Heart left ventricle (tissue), 16 donors: ENCODE measurements around the gene TRPM2. TPM values are rescaled to one million over a fixed set of nuclear protein-coding genes. Genes with fewer than 3 reads are reported as not detected.
A peak's percentile ranks its signal among the peaks of the same experiment; 100 is the strongest.

Source experiments
- ATAC-seq, 4 donors: fragments of 200-7000 bp; cut with Tn5 transposase; one replicate each; pipeline ENCODE4 v1.9.1; 2020 to 2022; ENCODE audit warnings: moderate library complexity in 4 of 4, mild to moderate bottlenecking in 3 of 4, moderate number of reproducible peaks in 1 of 4
- DNase-seq, 5 donors: peaks; one replicate each; pipeline ENCODE4 v3.0.0-alpha.2; 2020
- H3K27ac ChIP-seq, 12 donors: fragments of 200-600 bp; sonication (generic) in 4 of 12; one replicate each; pipeline versions ENCODE4 v1.5.0 to v1.8.0; 2016 to 2022; ENCODE audit warnings: mild to moderate bottlenecking in 2 of 12
- H3K27me3 ChIP-seq, 9 donors: fragments of 200-600 bp; sonication (generic) in 2 of 9; one replicate each; pipeline versions ENCODE4 v1.5.1 to v1.8.0; 2016 to 2022; ENCODE audit warnings: mild to moderate bottlenecking in 3 of 9
- H3K36me3 ChIP-seq, 9 donors: fragments of 200-600 bp; sonication (generic) in 2 of 9; one replicate each; pipeline versions ENCODE4 v1.5.0 to v1.8.0; 2018 to 2022; ENCODE audit warnings: mild to moderate bottlenecking in 2 of 9
- H3K4me1 ChIP-seq, 12 donors: fragments of 200-600 bp; sonication (generic) in 4 of 12; one replicate each; pipeline versions ENCODE4 v1.5.0 to v1.8.0; 2016 to 2022; ENCODE audit warnings: mild to moderate bottlenecking in 3 of 12
- H3K4me3 ChIP-seq, 12 donors: fragments of 200-600 bp; sonication (generic) in 4 of 12; one replicate each; pipeline versions ENCODE4 v1.5.0 to v1.8.0; 2017 to 2022; ENCODE audit warnings: mild to moderate bottlenecking in 9 of 12, moderate library complexity in 4 of 12
- H3K9me3 ChIP-seq, 12 donors: fragments of 200-600 bp; sonication (generic) in 4 of 12; one replicate each; pipeline versions ENCODE4 v1.5.0 to v1.8.0; 2016 to 2022; ENCODE audit warnings: mild to moderate bottlenecking in 1 of 12
- POLR2A ChIP-seq, 2 donors: fragments of 450-650 bp; IDR thresholded peaks; one replicate each; pipeline ENCODE4 v1.6.1; 2017; ENCODE audit warnings: antibody characterized with exemption in 2 of 2, mild to moderate bottlenecking in 2 of 2, moderate library complexity in 2 of 2
- WGBS, 4 donors: extraction: QIAGEN DNeasy Blood & Tissue Kit in 2 of 4; methylation state at CpG; one replicate each; pipeline versions ENCODE4 v1.1.5 to v1.1.7; 2013 to 2018; 5-methylcytosine and 5-hydroxymethylcytosine counted together
- intact Hi-C, 10 donors: fragments of 100-400 bp; cut with DNase I; formaldehyde crosslinking; loops; one replicate each; pipeline versions ENCODE4 v1.11.1 to v1.14.2; 2022
- polyA plus RNA-seq, 2 donors: library from polyadenylated mRNA; stranded (reverse); fragments of 200-250 nt; gene quantifications; one replicate each; pipeline ENCODE4 v1.2.3, GENCODE V29; 2013
- total RNA-seq, 9 donors: library from RNA; depleted of rRNA in 2 of 9; stranded (reverse); fragments of >200 nt in 2 of 9; fragmentation: NEBNext Ultra II Directional in 3 of 9; extraction: Animal tissue kit (Norgen Biotek cat#: 25700) in 3 of 9; gene quantifications; one replicate each; pipeline versions ENCODE4 v1.1.0 to v1.2.4, GENCODE V29; 2016 to 2023
- TF ChIP-seq, protein P1 (sequence below), 12 donors: fragments of 200-600 bp; sonication (generic) in 4 of 12; IDR thresholded peaks; one replicate each; pipeline versions ENCODE4 v1.5.0 to v1.8.0; 2018 to 2022; ENCODE audit warnings: antibody characterized with exemption in 12 of 12, mild to moderate bottlenecking in 5 of 12
- donor health status: ischemic (EF 13 %, LVEDD 7.1; RV severe dilation, severe dysfunction).
- donor health status: healthy with polysubstance abuse.
- donor health status: DM: no; HTN: yes; CAD: no.
- donor health status: DM: no; HTN: no; CAD: no.
- donor health status: ischemic (EF 25% LVEDD 6.9; RV normal size, moderate dysfunction).
- donor health status: ischemic (EF 25% LVEDD 5.7; RV mildly dilated, moderate dysfunction).
- donor health status: healthy.
- donor health status: DM: yes; HTN: yes; CAD: no.
- donor health status: ischemic (EF 35%, LVEDD 5.7; RV mildly dilated, moderate dysfunction).
- donor health status: nonischemic (EF 11% LVEDD 7.7; RV severe dilation, severe dysfunction).
- donor health status: DM: yes; HTN: yes; CAD: no.
- donor health status: PGD.
- donor health status: ischemic (EF 29% LVEDD 5.4; RV normal size, mild dysfunction).
- donor health status: nonischemic (EF 23%, LVEDD 6.1; RV moderate dilation, normal function).

Gene TRPM2
- total and polyA plus RNA-seq, 11 donors: 0.66 to 20.5 (median 1.2) TPM

GRCh38 chr21:44374601-44375280, 21.3 kb downstream of the TRPM2 start:
- intact Hi-C loops: loop anchor here in 1 of 10 donors (10.0 kb wide), 1 partner anchor 60 kb away; no protein-coding TSS in a partner anchor
- no peak overlapping the region for H3K4me3 ChIP-seq
- TF ChIP-seq, protein P1, sequence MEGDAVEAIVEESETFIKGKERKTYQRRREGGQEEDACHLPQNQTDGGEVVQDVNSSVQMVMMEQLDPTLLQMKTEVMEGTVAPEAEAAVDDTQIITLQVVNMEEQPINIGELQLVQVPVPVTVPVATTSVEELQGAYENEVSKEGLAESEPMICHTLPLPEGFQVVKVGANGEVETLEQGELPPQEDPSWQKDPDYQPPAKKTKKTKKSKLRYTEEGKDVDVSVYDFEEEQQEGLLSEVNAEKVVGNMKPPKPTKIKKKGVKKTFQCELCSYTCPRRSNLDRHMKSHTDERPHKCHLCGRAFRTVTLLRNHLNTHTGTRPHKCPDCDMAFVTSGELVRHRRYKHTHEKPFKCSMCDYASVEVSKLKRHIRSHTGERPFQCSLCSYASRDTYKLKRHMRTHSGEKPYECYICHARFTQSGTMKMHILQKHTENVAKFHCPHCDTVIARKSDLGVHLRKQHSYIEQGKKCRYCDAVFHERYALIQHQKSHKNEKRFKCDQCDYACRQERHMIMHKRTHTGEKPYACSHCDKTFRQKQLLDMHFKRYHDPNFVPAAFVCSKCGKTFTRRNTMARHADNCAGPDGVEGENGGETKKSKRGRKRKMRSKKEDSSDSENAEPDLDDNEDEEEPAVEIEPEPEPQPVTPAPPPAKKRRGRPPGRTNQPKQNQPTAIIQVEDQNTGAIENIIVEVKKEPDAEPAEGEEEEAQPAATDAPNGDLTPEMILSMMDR (IDR thresholded peaks at IDR 0.05): no peak
- TF ChIP-seq POLR2A (IDR thresholded peaks at IDR 0.05): no peak
- DNase-seq (no peak), ATAC-seq (no peak)
- peak overlapping the region in 1 of 12 donors; percentile 55 for H3K27ac ChIP-seq
- peaks cover 5 to 37% (median 10%) of the 10 kb centered on the region in 9 donors for H3K27me3 ChIP-seq
- peaks cover 0 to 41% (median 0%) of the 10 kb centered on the region in 9 donors for H3K36me3 ChIP-seq
- no peaks in the 10 kb centered on the region for H3K9me3 ChIP-seq
- 85 to 92% (median 90%) methylated on average over 24 of the region's 24 CpGs for WGBS, 4 donors
- peaks cover 0 to 17% (median 0%) of the 10 kb centered on the region in 12 donors for H3K4me1 ChIP-seq

- Histone ChIP-seq H3K4me3 (no peak overlapping the region), H3K4me1 (peaks cover 0 to 17% (median 0%) of the 10 kb centered on the region in 12 donors), H3K27me3 (peaks cover 3 to 36% (median 8%) of the 10 kb centered on the region in 9 donors), H3K36me3 (peaks cover 0 to 45% (median 0%) of the 10 kb centered on the region in 9 donors), H3K9me3 (no peaks in the 10 kb centered on the region), H3K27ac (peak overlapping the region in 1 of 12 donors; percentile 55)
- ATAC-seq (peak in 2 of 4 donors; percentile 39 to 71), DNase-seq (peak in 1 of 5 donors; percentile 27)
- WGBS, 4 donors: 73 to 81% (median 76%) methylated on average over 10 of the region's 10 CpGs
- intact Hi-C loops: loop anchor here in 1 of 10 donors (10.0 kb wide), 1 partner anchor 60 kb away; no protein-coding TSS in a partner anchor
- TF ChIP-seq, protein P1 (IDR thresholded peaks at IDR 0.05): no peak
- TF ChIP-seq POLR2A (IDR thresholded peaks at IDR 0.05): no peak
Measured at GRCh38 chr21:44375281-44375651, 21.8 kb downstream of the TRPM2 start.

GRCh38 chr21:44375761-44376241, 22.4 kb downstream of the TRPM2 start:
- H3K4me3 ChIP-seq: no peak overlapping the region
- TF ChIP-seq, protein P1 (IDR thresholded peaks at IDR 0.05): no peak
- no peak for TF ChIP-seq POLR2A (IDR thresholded peaks at IDR 0.05)
- peaks cover 0 to 44% (median 0%) of the 10 kb centered on the region in 9 donors for H3K36me3 ChIP-seq
- peak in 1 of 5 donors; percentile 4 for DNase-seq
- H3K27ac ChIP-seq: no peak overlapping the region
- no peaks in the 10 kb centered on the region for H3K9me3 ChIP-seq
- H3K27me3 ChIP-seq: peaks cover 0 to 36% (median 8%) of the 10 kb centered on the region in 9 donors
- no peak for ATAC-seq
- intact Hi-C loops: loop anchor here in 1 of 10 donors (10.0 kb wide), 1 partner anchor 61 kb away; no protein-coding TSS in a partner anchor
- WGBS, 4 donors: 80 to 86% (median 85%) methylated on average over 19 of the region's 19 CpGs
- H3K4me1 ChIP-seq: peaks cover 0 to 17% (median 0%) of the 10 kb centered on the region in 12 donors

DNA sequence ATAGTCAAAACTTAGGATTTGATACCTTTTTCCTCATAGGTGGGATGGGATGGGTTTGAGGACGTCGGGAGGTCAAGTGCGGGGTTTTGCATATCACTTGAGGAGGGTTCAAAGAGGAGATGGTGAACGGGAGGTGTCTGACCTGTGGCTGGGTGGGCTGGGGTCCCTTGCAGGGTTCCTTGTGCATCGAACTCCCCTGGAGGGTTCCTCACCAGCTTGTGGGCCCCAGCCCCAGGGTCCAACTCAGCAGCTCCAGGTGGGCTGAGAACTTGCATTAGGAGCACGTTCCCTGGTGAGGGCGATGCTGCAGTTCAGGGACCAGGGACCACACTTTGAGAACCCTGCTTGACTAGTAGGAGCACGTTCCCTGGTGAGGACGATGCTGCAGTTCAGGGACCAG, 23.2 kb downstream of the TRPM2 start:
- H3K4me1 ChIP-seq: peaks cover 0 to 17% (median 0%) of the 10 kb centered on the region in 12 donors
- WGBS, 4 donors: 79 to 89% (median 88%) methylated on average over 9 of the region's 9 CpGs
- no peak overlapping the region for H3K27ac ChIP-seq
- H3K4me3 ChIP-seq: no peak overlapping the region
- peaks cover 0 to 43% (median 0%) of the 10 kb centered on the region in 9 donors for H3K36me3 ChIP-seq
- peaks cover 0 to 37% (median 8%) of the 10 kb centered on the region in 9 donors for H3K27me3 ChIP-seq
- DNase-seq (no peak), ATAC-seq (no peak)
- intact Hi-C loops: loop anchor here in 1 of 10 donors (10.0 kb wide), 1 partner anchor 62 kb away; no protein-coding TSS in a partner anchor
- no peaks in the 10 kb centered on the region for H3K9me3 ChIP-seq
- TF ChIP-seq, protein P1 (IDR thresholded peaks at IDR 0.05): no peak
- TF ChIP-seq POLR2A (IDR thresholded peaks at IDR 0.05): no peak
